Natural killer cell (primary cell): ENCODE measurements around the gene HMHB1. TPM values are rescaled to one million over a fixed set of nuclear protein-coding genes. Genes with fewer than 3 reads are reported as not detected.

Experiments used
- ATAC-seq, 3 donors: fragments of 150-1000 bp in 2 of 3; fragments of 200-7000 bp in 1 of 3; cut with Tn5 transposase; 1 replicate in 1 of 3; 2 replicates in 2 of 3; pipeline ENCODE4 v1.10.0; 2021; ENCODE audit warnings: mild to moderate bottlenecking in 2 of 3, moderate library complexity in 2 of 3
- DNase-seq, 2 donors: peaks; one replicate each; pipeline versions ENCODE4 v3.0.0 to v3.0.0-alpha.2; 2013 to 2021; ENCODE audit warnings: mixed read lengths in 1 of 2
- H3K27ac ChIP-seq: one replicate; pipeline ENCODE4 v1.5.1; 2013; ENCODE audit warnings: mild to moderate bottlenecking, low read length
- H3K27me3 ChIP-seq: one replicate; pipeline ENCODE4 v1.6.1; 2013; ENCODE audit warnings: low read length; ENCODE audit not compliant: control insufficient read depth, insufficient read depth
- H3K36me3 ChIP-seq: one replicate; pipeline ENCODE4 v1.6.1; 2013; ENCODE audit warnings: low read length; ENCODE audit not compliant: control insufficient read depth, insufficient read depth
- H3K4me1 ChIP-seq: one replicate; pipeline ENCODE4 v1.6.1; 2013; ENCODE audit warnings: low read length; ENCODE audit not compliant: control insufficient read depth, insufficient read depth
- H3K4me3 ChIP-seq: one replicate; pipeline ENCODE4 v1.5.1; 2013; ENCODE audit warnings: low read length
- H3K9me3 ChIP-seq: one replicate; pipeline ENCODE4 v1.6.1; 2013; ENCODE audit warnings: low read length; ENCODE audit not compliant: control insufficient read depth, insufficient read depth
- H3K27ac Mint-ChIP-seq, 2 donors: one replicate each; pipeline ENCODE4 v1.8.0; 2022; ENCODE audit warnings: mild to moderate bottlenecking in 2 of 2, mixed read lengths in 2 of 2, moderate library complexity in 1 of 2
- H3K27me3 Mint-ChIP-seq, 2 donors: one replicate each; pipeline ENCODE4 v1.8.0; 2022; ENCODE audit warnings: low read depth in 2 of 2, mixed read lengths in 2 of 2
- H3K36me3 Mint-ChIP-seq: one replicate; pipeline ENCODE4 v1.8.0; 2022; ENCODE audit warnings: mixed read lengths
- H3K4me1 Mint-ChIP-seq, 2 donors: one replicate each; pipeline ENCODE4 v1.8.0; 2022; ENCODE audit warnings: mixed read lengths in 2 of 2
- H3K4me3 Mint-ChIP-seq: one replicate; pipeline ENCODE4 v1.8.0; 2022; ENCODE audit warnings: mild to moderate bottlenecking, moderate library complexity, mixed read lengths
- H3K9me3 Mint-ChIP-seq, 2 donors: one replicate each; pipeline ENCODE4 v1.8.0; 2022; ENCODE audit warnings: mixed read lengths in 2 of 2
- CTCF ChIP-seq: fragments of 200-600 bp; IDR thresholded peaks from one replicate; pipeline ENCODE4 v1.8.0; 2022; ENCODE audit warnings: antibody characterized with exemption
- WGBS: methylation state at CpG from one replicate; pipeline ENCODE4 v1.1.7; 2013; ENCODE audit warnings: missing lambda C conversion rate; ENCODE audit not compliant: insufficient coverage; 5-methylcytosine and 5-hydroxymethylcytosine counted together
- intact Hi-C: fragments of 100-400 bp; cut with micrococcal nuclease; formaldehyde crosslinking; loops from one replicate; pipeline ENCODE4 v1.14.2; 2022
- total RNA-seq, 4 donors: library from RNA; stranded (reverse); fragments of 120-200 nt in 1 of 4; gene quantifications; one replicate each; pipeline versions ENCODE4 v1.2.3 to v1.2.4, GENCODE V29; 2013 to 2022

Gene HMHB1
- total RNA-seq, 3 donors from 2014 or later (not counting 1 experiment from before 2014, with no cell fraction given) = not detected

- peaks cover 0 to 8% of the 10 kb centered on the region in 2 donors for H3K4me1 Mint-ChIP-seq
- no peaks in the 10 kb centered on the region for H3K27me3 ChIP-seq
- no peaks in the 10 kb centered on the region for H3K9me3 Mint-ChIP-seq
- no peak overlapping the region for H3K4me3 ChIP-seq
- ATAC-seq (no peak), DNase-seq (no peak)
- no peak for TF ChIP-seq CTCF
- H3K9me3 ChIP-seq = no peaks in the 10 kb centered on the region
- no peak overlapping the region for H3K27ac Mint-ChIP-seq
- no peaks in the 10 kb centered on the region for H3K36me3 Mint-ChIP-seq
- H3K27ac ChIP-seq = no peak overlapping the region
- H3K27me3 Mint-ChIP-seq = peaks cover 0 to 7% of the 10 kb centered on the region in 2 donors
- no peak overlapping the region for H3K4me3 Mint-ChIP-seq
- intact Hi-C loops = no loop called here
- H3K4me1 ChIP-seq = no peaks in the 10 kb centered on the region
- H3K36me3 ChIP-seq = no peaks in the 10 kb centered on the region
Observed at GRCh38 chr5:143862271-143862670, 50.3 kb downstream of the HMHB1 start.

- intact Hi-C loops = no loop called here
- no peak for TF ChIP-seq CTCF
- H3K4me3 Mint-ChIP-seq = no peak overlapping the region
- Histone ChIP-seq H3K36me3 (no peaks in the 10 kb centered on the region), H3K27ac (no peak overlapping the region), H3K4me3 (no peak overlapping the region), H3K9me3 (no peaks in the 10 kb centered on the region), H3K4me1 (no peaks in the 10 kb centered on the region), H3K27me3 (no peaks in the 10 kb centered on the region)
- WGBS = 81% methylated on average over 8 of the region's 8 CpGs
- DNase-seq (no peak), ATAC-seq (no peak)
- H3K27me3 Mint-ChIP-seq = peaks cover 7% of the 10 kb centered on the region in 2 donors
- H3K4me1 Mint-ChIP-seq = peaks cover 0 to 8% of the 10 kb centered on the region in 2 donors
- no peaks in the 10 kb centered on the region for H3K36me3 Mint-ChIP-seq
- no peaks in the 10 kb centered on the region for H3K9me3 Mint-ChIP-seq
- H3K27ac Mint-ChIP-seq = no peak overlapping the region
Observed at GRCh38 chr5:143865426-143866025, 53.6 kb downstream of the HMHB1 start.
